GM20000 (cell line): ENCODE measurements around the gene IL17REL.
"Not testable (repeated sequence)": the region's sequence is repeated elsewhere in the genome, so short reads cannot be mapped to it uniquely, and the experiment has no call there.

Experiments
- DNase-seq: peaks from one replicate; pipeline ENCODE4 v3.0.0; 2012; ENCODE audit warnings: low spot score
- TF ChIP-seq, protein P1 (sequence below): IDR thresholded peaks from 2 replicates; pipeline ENCODE4 v1.5.1; 2012; ENCODE audit warnings: mild to moderate bottlenecking, control low read depth; ENCODE audit errors: extremely low read depth, missing control alignments

IL17REL gene

DNA sequence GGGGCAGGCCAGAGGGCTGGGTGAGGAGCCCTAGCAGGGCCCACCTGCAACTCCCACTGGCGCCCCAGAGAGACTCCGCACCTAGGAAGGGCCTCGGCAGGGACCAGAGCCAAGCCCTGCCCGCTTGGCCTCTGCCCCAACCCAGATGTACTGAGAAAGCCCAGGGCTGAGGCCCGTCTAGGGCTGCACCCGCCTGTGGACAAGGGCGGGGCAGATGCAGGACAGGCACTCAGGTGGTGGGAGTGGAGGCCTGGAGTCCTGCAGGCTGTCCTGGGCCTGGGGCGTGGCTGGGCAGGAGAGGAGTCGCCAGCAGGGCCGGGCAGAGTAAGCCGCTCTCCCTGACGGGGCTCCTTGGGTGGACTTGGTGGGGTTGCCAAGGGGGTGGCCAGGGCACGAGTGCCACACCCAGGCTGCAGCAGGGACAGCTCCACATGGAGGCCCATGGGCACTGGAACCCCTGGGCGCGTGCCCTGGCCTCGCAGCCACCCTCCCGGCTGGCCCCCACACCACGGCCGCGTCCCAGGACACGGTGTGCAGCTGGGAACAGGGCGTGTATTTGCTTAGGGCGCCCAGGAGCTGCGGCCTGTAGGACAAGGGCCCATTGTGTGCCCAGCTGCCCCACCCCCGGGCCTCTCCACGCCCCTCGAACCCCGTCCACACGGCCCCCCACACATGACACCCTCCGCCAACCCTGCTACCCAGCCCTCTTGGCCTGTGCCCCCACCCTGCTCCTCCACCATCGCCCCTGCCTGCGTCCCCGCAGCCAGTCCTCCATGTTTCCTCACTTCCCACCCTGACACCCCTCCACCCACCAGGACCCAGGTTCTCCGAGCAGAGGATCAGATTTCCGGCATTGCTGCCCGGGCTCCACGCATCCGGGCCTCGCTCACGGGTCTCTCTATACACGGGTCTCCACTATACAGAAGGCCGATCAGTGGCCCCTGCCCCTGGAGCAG is 63.3 kb downstream of the IL17REL start:
- DNase-seq = no peak
- TF ChIP-seq, protein P1, sequence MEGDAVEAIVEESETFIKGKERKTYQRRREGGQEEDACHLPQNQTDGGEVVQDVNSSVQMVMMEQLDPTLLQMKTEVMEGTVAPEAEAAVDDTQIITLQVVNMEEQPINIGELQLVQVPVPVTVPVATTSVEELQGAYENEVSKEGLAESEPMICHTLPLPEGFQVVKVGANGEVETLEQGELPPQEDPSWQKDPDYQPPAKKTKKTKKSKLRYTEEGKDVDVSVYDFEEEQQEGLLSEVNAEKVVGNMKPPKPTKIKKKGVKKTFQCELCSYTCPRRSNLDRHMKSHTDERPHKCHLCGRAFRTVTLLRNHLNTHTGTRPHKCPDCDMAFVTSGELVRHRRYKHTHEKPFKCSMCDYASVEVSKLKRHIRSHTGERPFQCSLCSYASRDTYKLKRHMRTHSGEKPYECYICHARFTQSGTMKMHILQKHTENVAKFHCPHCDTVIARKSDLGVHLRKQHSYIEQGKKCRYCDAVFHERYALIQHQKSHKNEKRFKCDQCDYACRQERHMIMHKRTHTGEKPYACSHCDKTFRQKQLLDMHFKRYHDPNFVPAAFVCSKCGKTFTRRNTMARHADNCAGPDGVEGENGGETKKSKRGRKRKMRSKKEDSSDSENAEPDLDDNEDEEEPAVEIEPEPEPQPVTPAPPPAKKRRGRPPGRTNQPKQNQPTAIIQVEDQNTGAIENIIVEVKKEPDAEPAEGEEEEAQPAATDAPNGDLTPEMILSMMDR = no peak

DNA sequence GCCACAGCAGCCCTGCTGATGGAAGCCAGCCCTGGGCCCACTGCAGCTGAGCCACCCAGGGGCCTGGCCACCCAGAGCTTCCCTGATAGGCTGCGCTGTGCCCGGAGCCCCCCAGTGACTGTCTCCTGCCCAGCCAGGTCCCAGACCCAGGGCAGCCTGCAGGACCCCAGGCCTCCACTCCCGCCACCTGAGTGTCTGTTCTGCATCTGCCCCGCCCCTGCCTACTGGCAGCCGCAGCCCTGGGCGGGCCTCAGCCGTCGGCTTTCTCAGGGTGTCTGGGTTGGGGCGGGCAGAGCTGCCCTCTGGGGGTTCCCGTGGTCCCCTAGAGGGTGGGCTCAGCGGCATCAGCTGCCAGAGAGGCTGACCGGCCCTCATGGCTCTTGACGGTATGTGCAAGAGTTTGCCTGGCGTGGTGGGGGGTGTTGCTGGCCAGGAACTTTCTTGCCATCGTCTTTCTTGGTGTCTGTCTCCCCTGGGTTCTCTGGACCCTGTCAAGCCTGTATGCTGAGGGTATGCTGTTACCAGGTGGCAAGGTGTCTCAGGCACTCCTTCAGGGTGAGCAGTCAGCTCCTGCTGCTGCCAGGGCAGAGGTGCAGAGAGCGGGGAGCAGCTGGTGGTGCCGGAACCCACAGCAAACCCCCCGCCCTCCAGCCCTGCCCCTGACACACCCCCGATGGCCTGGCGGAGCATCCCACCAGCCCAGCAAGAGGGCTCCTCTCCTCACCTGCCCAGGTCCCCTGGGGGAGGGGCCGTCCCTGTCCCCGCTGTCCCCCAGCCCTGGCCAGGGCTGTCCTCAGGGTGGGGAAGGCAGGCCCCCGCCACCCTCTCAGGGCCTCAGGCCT is 64.2 kb downstream of the IL17REL start:
- TF ChIP-seq, protein P1 = no peak
- DNase-seq = no peak

DNA sequence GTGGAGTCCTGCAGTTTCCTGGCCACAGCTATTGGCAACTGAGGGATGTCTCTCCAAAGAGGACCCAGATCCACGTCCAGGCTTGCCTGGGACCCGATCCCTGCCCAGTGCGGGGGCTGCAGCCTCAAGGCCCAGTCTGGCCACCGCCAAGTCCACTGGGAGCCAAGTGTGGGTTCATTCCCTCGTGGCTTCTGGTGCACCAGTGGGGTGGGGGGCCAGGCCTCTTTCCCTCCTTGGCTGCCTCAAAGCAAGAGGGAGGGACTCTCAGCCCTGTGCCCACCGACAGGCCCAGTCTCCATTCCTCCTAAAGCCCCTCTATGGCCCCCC is 65.3 kb downstream of the IL17REL start:
- TF ChIP-seq, protein P1 = no peak
- no peak for DNase-seq

DNA sequence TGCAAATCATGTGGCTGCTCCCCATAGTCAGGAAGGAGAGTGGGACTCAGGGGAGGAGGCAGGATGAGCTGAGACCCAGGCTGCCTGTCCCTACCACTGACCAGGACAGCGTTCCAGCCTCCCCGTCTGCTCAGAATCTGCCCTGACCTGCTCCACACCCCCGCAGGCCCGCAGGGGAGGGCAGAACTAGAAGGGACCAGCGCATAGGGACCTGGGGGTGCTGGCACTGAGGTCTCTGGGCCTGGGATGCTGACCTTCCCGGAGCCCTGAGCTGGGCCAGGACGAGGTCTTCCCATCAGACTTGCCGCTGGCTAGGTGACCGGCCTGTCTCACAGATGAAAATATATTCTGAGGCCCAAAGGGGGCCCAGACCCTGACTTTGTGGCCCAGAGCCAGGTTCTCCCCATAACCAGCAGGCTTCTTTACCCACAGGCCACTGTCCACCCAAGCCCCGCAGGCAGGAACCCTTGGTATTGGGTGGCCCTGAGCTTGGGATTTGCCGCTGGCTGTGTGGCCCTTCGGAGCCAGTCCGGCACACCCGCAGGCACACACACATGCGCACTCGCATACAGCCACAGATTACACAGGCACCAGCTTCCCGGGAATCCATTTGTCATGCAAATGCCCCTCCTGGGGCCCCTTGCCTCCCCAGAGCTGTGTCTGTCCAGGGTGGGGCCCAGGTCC is 65.8 kb downstream of the IL17REL start:
- TF ChIP-seq, protein P1 = no peak
- DNase-seq = no peak

DNA sequence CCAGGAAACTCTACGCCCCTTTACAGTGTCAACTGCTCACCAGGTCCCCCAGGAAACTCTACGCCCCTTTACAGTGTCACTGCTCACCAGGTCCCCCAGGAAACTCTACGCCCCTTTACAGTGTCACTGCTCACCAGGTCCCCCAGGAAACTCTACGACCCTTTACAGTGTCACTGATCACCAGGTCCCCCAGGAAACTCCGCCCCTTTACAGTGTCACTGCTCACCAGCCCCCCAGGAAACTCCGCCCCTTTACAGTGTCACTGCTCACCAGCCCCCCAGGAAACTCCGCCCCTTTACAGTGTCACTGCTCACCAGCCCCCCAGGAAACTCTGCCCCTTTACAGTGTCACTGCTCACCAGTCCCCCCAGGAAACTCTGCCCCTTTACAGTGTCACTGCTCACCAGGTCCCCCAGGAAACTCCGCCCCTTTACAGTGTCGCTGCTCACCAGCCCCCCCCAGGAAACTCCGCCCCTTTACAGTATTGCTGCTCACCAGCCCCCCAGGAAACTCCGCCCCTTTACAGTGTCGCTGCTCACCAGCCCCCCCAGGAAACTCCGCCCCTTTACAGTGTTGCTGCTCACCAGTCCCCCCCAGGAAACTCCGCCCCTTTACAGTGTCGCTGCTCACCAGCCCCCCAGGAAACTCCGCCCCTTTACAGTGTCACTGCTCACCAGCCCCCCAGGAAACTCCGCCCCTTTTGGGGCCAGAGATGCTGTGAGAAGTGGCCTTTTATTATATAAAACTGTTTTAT is 67.3 kb downstream of the IL17REL start:
- DNase-seq = not testable (repeated sequence)
